ENCODE results near the gene ME3. TPM values are rescaled to one million over a fixed set of nuclear protein-coding genes. Genes with fewer than 3 reads are reported as not detected.

ME3 gene
- total and polyA plus RNA-seq, 2 donors: 9.5 to 10.1 TPM

- Histone ChIP-seq H3K9me3 (ENCODE audit: control insufficient read depth in 2 of 2, insufficient read depth in 1 of 2, low read length in 1 of 2) (no peaks in the 10 kb centered on the region), H3K36me3 (ENCODE audit: control insufficient read depth in 2 of 2, insufficient read depth in 2 of 2, low read length in 1 of 2) (no peaks in the 10 kb centered on the region), H3K4me1 (ENCODE audit: control insufficient read depth in 2 of 2, insufficient read depth in 2 of 2, low read length in 2 of 2) (peaks cover 0 to 9% of the 10 kb centered on the region in 2 donors), H3K4me3 (ENCODE audit: low read length in 2 of 2) (no peak overlapping the region), H3K27me3 (ENCODE audit: control insufficient read depth in 2 of 2, insufficient read depth in 1 of 2, low read length in 1 of 2) (no peaks in the 10 kb centered on the region), H3K27ac (ENCODE audit: low read depth in 1 of 2, low read length in 1 of 2) (no peak overlapping the region)
- DNase-seq (ENCODE audit: low read depth in 6 of 9, low spot score in 9 of 9): no peak
- WGBS: 95% methylated on average over 6 of the region's 6 CpGs
Measured at GRCh38 chr11:86518211-86518610, 154.2 kb downstream of the ME3 start.

GRCh38 chr11:86517557-86517956, 154.9 kb downstream of the ME3 start:
- H3K4me3 ChIP-seq (ENCODE audit: low read length in 2 of 2): no peak overlapping the region
- H3K27ac ChIP-seq (ENCODE audit: low read depth in 1 of 2, low read length in 1 of 2): no peak overlapping the region
- H3K27me3 ChIP-seq (ENCODE audit: control insufficient read depth in 2 of 2, insufficient read depth in 1 of 2, low read length in 1 of 2): no peaks in the 10 kb centered on the region
- 98% methylated on average over 1 of the region's 1 CpG for WGBS
- H3K4me1 ChIP-seq (ENCODE audit: control insufficient read depth in 2 of 2, insufficient read depth in 2 of 2, low read length in 2 of 2): peaks cover 0 to 9% of the 10 kb centered on the region in 2 donors
- H3K9me3 ChIP-seq (ENCODE audit: control insufficient read depth in 2 of 2, insufficient read depth in 1 of 2, low read length in 1 of 2): no peaks in the 10 kb centered on the region
- DNase-seq (ENCODE audit: low read depth in 6 of 9, low spot score in 9 of 9): no peak
- no peaks in the 10 kb centered on the region for H3K36me3 ChIP-seq (ENCODE audit: control insufficient read depth in 2 of 2, insufficient read depth in 2 of 2, low read length in 1 of 2)

- Histone ChIP-seq H3K27ac (ENCODE audit: low read depth in 1 of 2, low read length in 1 of 2) (no peak overlapping the region), H3K36me3 (ENCODE audit: control insufficient read depth in 2 of 2, insufficient read depth in 2 of 2, low read length in 1 of 2) (no peaks in the 10 kb centered on the region), H3K4me1 (ENCODE audit: control insufficient read depth in 2 of 2, insufficient read depth in 2 of 2, low read length in 2 of 2) (peaks cover 0 to 9% of the 10 kb centered on the region in 2 donors), H3K27me3 (ENCODE audit: control insufficient read depth in 2 of 2, insufficient read depth in 1 of 2, low read length in 1 of 2) (no peaks in the 10 kb centered on the region), H3K9me3 (ENCODE audit: control insufficient read depth in 2 of 2, insufficient read depth in 1 of 2, low read length in 1 of 2) (no peaks in the 10 kb centered on the region), H3K4me3 (ENCODE audit: low read length in 2 of 2) (no peak overlapping the region)
- 96% methylated on average over 7 of the region's 7 CpGs for WGBS
- no peak for DNase-seq (ENCODE audit: low read depth in 6 of 9, low spot score in 9 of 9)
Measured at GRCh38 chr11:86515297-86516094, 156.9 kb downstream of the ME3 start.

GRCh38 chr11:86514453-86514852, 158.0 kb downstream of the ME3 start:
- Histone ChIP-seq H3K4me3 (ENCODE audit: low read length in 2 of 2) (no peak overlapping the region), H3K4me1 (ENCODE audit: control insufficient read depth in 2 of 2, insufficient read depth in 2 of 2, low read length in 2 of 2) (peaks cover 0 to 5% of the 10 kb centered on the region in 2 donors), H3K27me3 (ENCODE audit: control insufficient read depth in 2 of 2, insufficient read depth in 1 of 2, low read length in 1 of 2) (no peaks in the 10 kb centered on the region), H3K36me3 (ENCODE audit: control insufficient read depth in 2 of 2, insufficient read depth in 2 of 2, low read length in 1 of 2) (no peaks in the 10 kb centered on the region), H3K9me3 (ENCODE audit: control insufficient read depth in 2 of 2, insufficient read depth in 1 of 2, low read length in 1 of 2) (no peaks in the 10 kb centered on the region), H3K27ac (ENCODE audit: low read depth in 1 of 2, low read length in 1 of 2) (no peak overlapping the region)
- 92% methylated on average over 1 of the region's 1 CpG for WGBS
- no peak for DNase-seq (ENCODE audit: low read depth in 6 of 9, low spot score in 9 of 9)

- H3K36me3 ChIP-seq (ENCODE audit: control insufficient read depth in 2 of 2, insufficient read depth in 2 of 2, low read length in 1 of 2): no peaks in the 10 kb centered on the region
- no peaks in the 10 kb centered on the region for H3K27me3 ChIP-seq (ENCODE audit: control insufficient read depth in 2 of 2, insufficient read depth in 1 of 2, low read length in 1 of 2)
- no peak overlapping the region for H3K4me3 ChIP-seq (ENCODE audit: low read length in 2 of 2)
- H3K9me3 ChIP-seq (ENCODE audit: control insufficient read depth in 2 of 2, insufficient read depth in 1 of 2, low read length in 1 of 2): no peaks in the 10 kb centered on the region
- H3K27ac ChIP-seq (ENCODE audit: low read depth in 1 of 2, low read length in 1 of 2): no peak overlapping the region
- H3K4me1 ChIP-seq (ENCODE audit: control insufficient read depth in 2 of 2, insufficient read depth in 2 of 2, low read length in 2 of 2): peaks cover 0 to 5% of the 10 kb centered on the region in 2 donors
- DNase-seq (ENCODE audit: low read depth in 6 of 9, low spot score in 9 of 9): no peak
- 84% methylated on average over 1 of the region's 1 CpG for WGBS
Measured at GRCh38 chr11:86513746-86514373, 158.6 kb downstream of the ME3 start.

- no peak for DNase-seq (ENCODE audit: low read depth in 6 of 9, low spot score in 9 of 9)
- no peaks in the 10 kb centered on the region for H3K36me3 ChIP-seq (ENCODE audit: control insufficient read depth in 2 of 2, insufficient read depth in 2 of 2, low read length in 1 of 2)
- H3K4me3 ChIP-seq (ENCODE audit: low read length in 2 of 2): no peak overlapping the region
- no peaks in the 10 kb centered on the region for H3K9me3 ChIP-seq (ENCODE audit: control insufficient read depth in 2 of 2, insufficient read depth in 1 of 2, low read length in 1 of 2)
- H3K27ac ChIP-seq (ENCODE audit: low read depth in 1 of 2, low read length in 1 of 2): no peak overlapping the region
- WGBS: 98% methylated on average over 1 of the region's 1 CpG
- H3K27me3 ChIP-seq (ENCODE audit: control insufficient read depth in 2 of 2, insufficient read depth in 1 of 2, low read length in 1 of 2): no peaks in the 10 kb centered on the region
- peaks cover 0 to 3% of the 10 kb centered on the region in 2 donors for H3K4me1 ChIP-seq (ENCODE audit: control insufficient read depth in 2 of 2, insufficient read depth in 2 of 2, low read length in 2 of 2)
Measured at GRCh38 chr11:86513138-86513537, 159.3 kb downstream of the ME3 start.

GRCh38 chr11:86511086-86511551, 161.3 kb downstream of the ME3 start:
- H3K9me3 ChIP-seq (ENCODE audit: control insufficient read depth in 2 of 2, insufficient read depth in 1 of 2, low read length in 1 of 2): no peaks in the 10 kb centered on the region
- 89% methylated on average over 3 of the region's 3 CpGs for WGBS
- no peaks in the 10 kb centered on the region for H3K27me3 ChIP-seq (ENCODE audit: control insufficient read depth in 2 of 2, insufficient read depth in 1 of 2, low read length in 1 of 2)
- no peak overlapping the region for H3K27ac ChIP-seq (ENCODE audit: low read depth in 1 of 2, low read length in 1 of 2)
- peaks cover 0 to 7% of the 10 kb centered on the region in 2 donors for H3K4me1 ChIP-seq (ENCODE audit: control insufficient read depth in 2 of 2, insufficient read depth in 2 of 2, low read length in 2 of 2)
- H3K36me3 ChIP-seq (ENCODE audit: control insufficient read depth in 2 of 2, insufficient read depth in 2 of 2, low read length in 1 of 2): no peaks in the 10 kb centered on the region
- H3K4me3 ChIP-seq (ENCODE audit: low read length in 2 of 2): no peak overlapping the region
- DNase-seq (ENCODE audit: low read depth in 6 of 9, low spot score in 9 of 9): no peak

GRCh38 chr11:86510674-86511073, 161.7 kb downstream of the ME3 start:
- H3K36me3 ChIP-seq (ENCODE audit: control insufficient read depth in 2 of 2, insufficient read depth in 2 of 2, low read length in 1 of 2): no peaks in the 10 kb centered on the region
- H3K9me3 ChIP-seq (ENCODE audit: control insufficient read depth in 2 of 2, insufficient read depth in 1 of 2, low read length in 1 of 2): no peaks in the 10 kb centered on the region
- H3K4me3 ChIP-seq (ENCODE audit: low read length in 2 of 2): no peak overlapping the region
- no peak for DNase-seq (ENCODE audit: low read depth in 6 of 9, low spot score in 9 of 9)
- H3K4me1 ChIP-seq (ENCODE audit: control insufficient read depth in 2 of 2, insufficient read depth in 2 of 2, low read length in 2 of 2): peaks cover 0 to 7% of the 10 kb centered on the region in 2 donors
- WGBS: 97% methylated on average over 3 of the region's 3 CpGs
- no peaks in the 10 kb centered on the region for H3K27me3 ChIP-seq (ENCODE audit: control insufficient read depth in 2 of 2, insufficient read depth in 1 of 2, low read length in 1 of 2)
- H3K27ac ChIP-seq (ENCODE audit: low read depth in 1 of 2, low read length in 1 of 2): no peak overlapping the region

- Histone ChIP-seq H3K4me3 (ENCODE audit: low read length in 2 of 2) (no peak overlapping the region), H3K27ac (ENCODE audit: low read depth in 1 of 2, low read length in 1 of 2) (no peak overlapping the region), H3K9me3 (ENCODE audit: control insufficient read depth in 2 of 2, insufficient read depth in 1 of 2, low read length in 1 of 2) (no peaks in the 10 kb centered on the region), H3K27me3 (ENCODE audit: control insufficient read depth in 2 of 2, insufficient read depth in 1 of 2, low read length in 1 of 2) (no peaks in the 10 kb centered on the region), H3K36me3 (ENCODE audit: control insufficient read depth in 2 of 2, insufficient read depth in 2 of 2, low read length in 1 of 2) (no peaks in the 10 kb centered on the region), H3K4me1 (ENCODE audit: control insufficient read depth in 2 of 2, insufficient read depth in 2 of 2, low read length in 2 of 2) (peaks cover 0 to 4% of the 10 kb centered on the region in 2 donors)
- no peak for DNase-seq (ENCODE audit: low read depth in 6 of 9, low spot score in 9 of 9)
- WGBS: 95% methylated on average over 2 of the region's 2 CpGs
Measured at GRCh38 chr11:86510097-86510496, 162.3 kb downstream of the ME3 start.

Data from thymus (tissue), 11 donors.